Measurements from ENCODE around the gene MYBPH.

DNA sequence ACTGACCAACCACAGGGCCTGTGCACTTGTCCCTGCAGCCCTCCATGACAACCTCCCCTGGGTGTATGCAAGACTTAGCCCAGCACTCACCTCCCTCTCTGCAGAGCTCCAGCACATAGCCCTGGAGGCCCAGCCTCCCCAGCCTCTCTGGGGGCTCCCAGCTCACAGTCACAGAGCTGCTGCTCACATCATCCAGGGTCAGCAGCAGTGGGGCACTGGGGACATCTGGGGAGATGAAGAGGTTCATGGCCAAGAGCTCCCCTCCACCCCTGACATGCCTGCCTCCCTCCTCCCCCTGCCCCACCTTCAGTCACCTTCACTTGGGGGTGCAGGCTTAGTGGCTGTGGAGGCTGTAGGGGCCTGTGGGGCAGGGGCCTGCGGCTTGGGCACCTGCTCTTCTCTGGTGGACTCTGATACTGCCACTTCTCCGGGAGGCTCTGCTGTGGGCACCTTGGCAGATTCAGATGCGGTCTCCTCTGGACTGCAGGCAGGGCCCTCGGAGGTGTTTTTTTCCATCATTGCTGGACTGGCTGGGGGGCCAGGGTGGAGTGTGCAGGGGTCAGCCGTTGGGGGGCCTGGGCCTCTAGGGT, at the start of gene MYBPH:
- TF ChIP-seq, protein P1, sequence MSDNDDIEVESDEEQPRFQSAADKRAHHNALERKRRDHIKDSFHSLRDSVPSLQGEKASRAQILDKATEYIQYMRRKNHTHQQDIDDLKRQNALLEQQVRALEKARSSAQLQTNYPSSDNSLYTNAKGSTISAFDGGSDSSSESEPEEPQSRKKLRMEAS (IDR thresholded peaks at IDR 0.05; ENCODE audit: low read depth, low read length) = no peak
- TF ChIP-seq, protein P2, sequence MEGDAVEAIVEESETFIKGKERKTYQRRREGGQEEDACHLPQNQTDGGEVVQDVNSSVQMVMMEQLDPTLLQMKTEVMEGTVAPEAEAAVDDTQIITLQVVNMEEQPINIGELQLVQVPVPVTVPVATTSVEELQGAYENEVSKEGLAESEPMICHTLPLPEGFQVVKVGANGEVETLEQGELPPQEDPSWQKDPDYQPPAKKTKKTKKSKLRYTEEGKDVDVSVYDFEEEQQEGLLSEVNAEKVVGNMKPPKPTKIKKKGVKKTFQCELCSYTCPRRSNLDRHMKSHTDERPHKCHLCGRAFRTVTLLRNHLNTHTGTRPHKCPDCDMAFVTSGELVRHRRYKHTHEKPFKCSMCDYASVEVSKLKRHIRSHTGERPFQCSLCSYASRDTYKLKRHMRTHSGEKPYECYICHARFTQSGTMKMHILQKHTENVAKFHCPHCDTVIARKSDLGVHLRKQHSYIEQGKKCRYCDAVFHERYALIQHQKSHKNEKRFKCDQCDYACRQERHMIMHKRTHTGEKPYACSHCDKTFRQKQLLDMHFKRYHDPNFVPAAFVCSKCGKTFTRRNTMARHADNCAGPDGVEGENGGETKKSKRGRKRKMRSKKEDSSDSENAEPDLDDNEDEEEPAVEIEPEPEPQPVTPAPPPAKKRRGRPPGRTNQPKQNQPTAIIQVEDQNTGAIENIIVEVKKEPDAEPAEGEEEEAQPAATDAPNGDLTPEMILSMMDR (IDR thresholded peaks at IDR 0.05; ENCODE audit: low read depth, low read length) = no peak
- no peak for TF ChIP-seq POLR2A (IDR thresholded peaks at IDR 0.05; ENCODE audit: extremely low read depth, insufficient read length)
